Mononuclear cell (primary cell): ENCODE data around the gene IFNL4. TPM values are rescaled to one million over a fixed set of nuclear protein-coding genes. Genes with fewer than 3 reads are reported as not detected.

Source experiments
- H3K27me3 ChIP-seq: 2 replicates; pipeline ENCODE4 v1.6.0; 2011; ENCODE audit warnings: low read length, control low read depth; ENCODE audit not compliant: insufficient read depth
- H3K4me1 ChIP-seq: 2 replicates; pipeline ENCODE4 v1.5.1; 2011; ENCODE audit warnings: mild to moderate bottlenecking, low read length, control low read depth; ENCODE audit not compliant: insufficient read depth
- H3K4me3 ChIP-seq: 2 replicates; pipeline ENCODE4 v1.5.1; 2011; ENCODE audit warnings: mild to moderate bottlenecking, low read length, moderate library complexity
- H3K9me3 ChIP-seq: 2 replicates; pipeline ENCODE4 v1.5.1; 2011; ENCODE audit warnings: low read depth, mild to moderate bottlenecking, control low read depth, low read length
- total RNA-seq: library from RNA; depleted of rRNA; stranded (reverse); fragments of >200 nt; gene quantifications from one replicate; pipeline ENCODE4 v1.2.3, GENCODE V29; 2012

IFNL4 gene
- total RNA-seq, 1 donor: 0.10 TPM

DNA sequence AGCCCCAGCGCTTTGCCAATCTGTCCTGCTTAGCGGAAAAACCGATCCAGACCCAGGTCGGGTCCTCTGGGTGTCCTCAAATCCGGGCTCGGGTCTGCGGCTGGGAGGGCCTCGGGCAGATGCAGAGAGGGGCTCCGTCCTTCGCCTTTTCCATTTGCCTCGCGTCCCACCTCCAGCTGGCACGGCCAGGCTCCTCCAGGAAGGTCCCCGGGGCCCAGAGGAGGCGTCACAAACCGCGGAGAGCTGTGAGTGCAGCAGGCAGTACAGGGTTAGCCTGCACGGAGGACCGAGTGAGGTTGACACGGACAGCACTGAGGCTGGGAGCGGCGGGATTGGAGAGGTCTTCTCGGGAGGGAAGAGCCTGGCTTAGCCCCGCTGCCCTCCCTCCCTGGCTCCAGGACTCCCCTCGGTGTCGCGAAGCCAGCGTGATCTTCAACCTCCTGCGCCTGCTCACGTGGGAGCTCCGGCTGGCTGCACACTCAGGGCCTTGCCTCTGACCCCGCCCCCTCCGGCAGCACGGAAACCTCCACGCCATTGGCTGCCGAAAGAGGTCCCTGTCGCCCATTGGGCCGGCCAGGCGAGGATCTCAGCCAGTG lies 16.8 kb upstream of the IFNL4 start:
- Histone ChIP-seq H3K4me1 (peaks cover 4% of the 10 kb centered on the region), H3K4me3 (no peak overlapping the region), H3K9me3 (no peaks in the 10 kb centered on the region), H3K27me3 (peaks cover 39% of the 10 kb centered on the region)

DNA sequence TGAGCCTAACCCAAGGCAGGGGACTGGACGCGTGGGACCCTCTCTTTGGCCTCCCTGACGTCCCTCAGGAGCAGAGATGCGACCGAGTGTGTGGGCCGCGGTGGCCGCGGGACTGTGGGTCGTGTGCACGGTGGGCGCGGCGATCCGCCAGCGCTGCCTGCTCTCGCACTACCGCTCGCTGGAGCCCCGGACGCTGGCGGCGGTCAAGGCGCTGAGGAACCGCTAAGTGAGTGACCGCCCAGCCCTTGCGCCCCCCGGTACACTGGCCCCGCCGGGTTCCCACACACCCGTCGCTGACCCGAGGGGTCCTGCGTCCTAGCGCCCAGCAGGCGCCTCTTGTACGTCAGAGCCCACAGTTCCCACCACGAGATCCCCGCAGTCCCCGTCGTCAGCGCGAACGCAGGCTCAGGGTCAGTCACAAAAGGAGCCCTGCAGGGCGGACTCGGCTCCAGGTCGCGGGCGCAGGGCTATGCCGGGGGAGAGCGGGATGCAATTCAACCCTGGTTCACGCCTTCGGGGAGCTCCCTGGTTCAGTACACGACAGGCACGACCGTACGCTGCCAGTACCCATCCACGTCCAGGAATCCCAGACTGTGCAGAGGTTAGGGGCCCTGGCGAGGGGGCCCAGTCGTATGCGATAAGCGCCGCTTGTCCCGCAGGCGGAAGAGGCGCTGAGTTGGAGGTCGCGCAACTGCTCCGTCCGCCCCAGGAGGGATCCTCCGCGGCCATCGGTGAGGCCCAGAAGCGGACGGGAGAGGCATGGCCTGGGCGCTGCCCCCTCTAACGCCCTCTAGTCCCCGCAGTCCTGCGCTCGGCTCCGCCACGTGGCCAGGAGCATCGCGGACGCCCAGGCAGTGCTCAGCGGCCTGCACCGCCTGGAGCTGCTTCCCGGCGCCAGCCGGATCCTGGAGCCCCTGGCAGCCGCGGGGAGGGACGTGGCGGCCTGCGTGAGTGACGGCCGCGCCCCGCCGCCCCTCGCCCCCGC lies 15.9 kb upstream of the IFNL4 start:
- no peaks in the 10 kb centered on the region for H3K9me3 ChIP-seq
- no peak overlapping the region for H3K4me3 ChIP-seq
- H3K4me1 ChIP-seq: peaks cover 4% of the 10 kb centered on the region
- peaks cover 39% of the 10 kb centered on the region for H3K27me3 ChIP-seq

DNA sequence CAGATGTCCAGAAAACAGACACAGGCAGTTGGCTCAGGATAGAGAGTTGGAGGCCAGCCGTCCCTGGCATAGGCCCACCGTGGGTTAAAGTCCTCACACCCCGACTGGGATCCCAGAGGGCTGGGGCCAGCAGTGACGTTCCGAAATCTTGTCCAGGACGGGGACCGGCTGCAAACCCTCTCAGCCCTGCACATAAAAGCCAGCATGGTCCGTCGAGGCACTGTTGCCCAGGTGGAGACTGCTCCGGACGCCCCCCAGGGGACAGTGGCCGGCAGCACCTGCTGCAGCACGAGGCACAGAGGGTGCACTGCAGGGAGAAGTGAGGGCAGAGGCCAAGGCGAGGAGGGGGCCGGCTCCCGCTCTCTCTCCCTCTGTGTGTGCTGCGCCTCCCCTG lies 15.3 kb upstream of the IFNL4 start:
- Histone ChIP-seq H3K4me3 (no peak overlapping the region), H3K4me1 (peaks cover 4% of the 10 kb centered on the region), H3K9me3 (no peaks in the 10 kb centered on the region)

DNA sequence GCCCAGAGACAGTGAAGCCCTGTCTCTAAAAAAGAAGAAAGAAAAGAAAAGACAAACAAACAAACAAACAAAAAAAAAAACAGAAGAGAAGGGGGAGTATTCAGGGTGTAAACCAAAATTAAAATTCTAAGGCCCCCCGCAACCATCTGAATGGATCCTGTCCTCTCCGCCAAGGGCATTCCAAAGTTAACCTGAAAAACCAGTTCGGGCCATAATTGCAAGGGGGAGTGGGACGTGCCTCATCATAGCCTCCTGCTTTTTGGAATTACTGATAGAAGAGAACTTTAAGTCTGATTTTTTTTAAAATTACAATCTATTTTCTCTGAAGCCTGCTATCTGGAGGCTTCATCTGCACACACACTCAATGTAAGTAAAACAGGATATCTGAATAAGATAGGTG lies 13.8 kb upstream of the IFNL4 start:
- Histone ChIP-seq H3K4me3 (no peak overlapping the region), H3K9me3 (no peaks in the 10 kb centered on the region), H3K27me3 (peaks cover 39% of the 10 kb centered on the region), H3K4me1 (peaks cover 4% of the 10 kb centered on the region)

More for the DNA sequence above, 15.3 kb upstream of the IFNL4 start:
- H3K27me3 ChIP-seq: peaks cover 39% of the 10 kb centered on the region

DNA sequence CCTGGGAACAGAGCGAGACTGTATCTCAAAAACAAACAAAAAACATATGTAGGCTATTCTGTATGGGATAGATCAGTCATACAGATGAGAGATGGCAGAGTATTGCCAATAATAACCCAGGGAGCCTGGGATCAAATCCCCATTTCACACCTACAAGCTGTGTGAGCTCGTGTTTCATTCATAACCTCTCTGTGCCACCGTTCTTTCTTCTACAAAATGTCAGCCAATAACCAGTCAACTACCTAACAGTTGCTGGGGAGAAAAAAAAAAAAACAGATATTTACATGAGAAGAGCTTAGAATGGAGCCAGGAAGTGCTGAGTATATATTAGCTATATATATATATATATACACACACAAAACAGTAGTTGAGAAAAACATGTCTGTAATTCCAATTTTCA lies 13.0 kb upstream of the IFNL4 start:
- no peaks in the 10 kb centered on the region for H3K9me3 ChIP-seq
- H3K4me3 ChIP-seq: no peak overlapping the region
- peaks cover 39% of the 10 kb centered on the region for H3K27me3 ChIP-seq
- peaks cover 4% of the 10 kb centered on the region for H3K4me1 ChIP-seq

DNA sequence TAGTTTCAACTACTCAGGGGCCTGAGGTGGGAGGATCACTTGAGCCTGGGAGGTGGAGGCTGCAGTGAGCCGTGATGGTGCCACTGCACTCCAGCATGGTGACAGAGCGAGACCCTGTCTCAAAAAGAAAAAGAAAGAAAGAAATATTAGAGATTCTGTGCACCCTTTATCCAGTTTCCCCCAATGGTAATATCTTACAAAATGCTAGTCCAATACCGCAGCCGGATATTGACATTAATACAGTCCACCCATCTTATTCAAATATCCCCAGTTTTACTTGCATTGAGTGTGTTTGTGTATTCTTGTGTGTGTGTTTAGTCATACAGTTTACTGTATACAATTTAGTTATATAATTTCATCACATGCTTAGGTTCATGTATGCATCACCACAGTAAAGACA lies 8.6 kb upstream of the IFNL4 start:
- H3K27me3 ChIP-seq: peaks cover 8% of the 10 kb centered on the region
- no peaks in the 10 kb centered on the region for H3K9me3 ChIP-seq
- H3K4me1 ChIP-seq: no peaks in the 10 kb centered on the region
- no peak overlapping the region for H3K4me3 ChIP-seq

DNA sequence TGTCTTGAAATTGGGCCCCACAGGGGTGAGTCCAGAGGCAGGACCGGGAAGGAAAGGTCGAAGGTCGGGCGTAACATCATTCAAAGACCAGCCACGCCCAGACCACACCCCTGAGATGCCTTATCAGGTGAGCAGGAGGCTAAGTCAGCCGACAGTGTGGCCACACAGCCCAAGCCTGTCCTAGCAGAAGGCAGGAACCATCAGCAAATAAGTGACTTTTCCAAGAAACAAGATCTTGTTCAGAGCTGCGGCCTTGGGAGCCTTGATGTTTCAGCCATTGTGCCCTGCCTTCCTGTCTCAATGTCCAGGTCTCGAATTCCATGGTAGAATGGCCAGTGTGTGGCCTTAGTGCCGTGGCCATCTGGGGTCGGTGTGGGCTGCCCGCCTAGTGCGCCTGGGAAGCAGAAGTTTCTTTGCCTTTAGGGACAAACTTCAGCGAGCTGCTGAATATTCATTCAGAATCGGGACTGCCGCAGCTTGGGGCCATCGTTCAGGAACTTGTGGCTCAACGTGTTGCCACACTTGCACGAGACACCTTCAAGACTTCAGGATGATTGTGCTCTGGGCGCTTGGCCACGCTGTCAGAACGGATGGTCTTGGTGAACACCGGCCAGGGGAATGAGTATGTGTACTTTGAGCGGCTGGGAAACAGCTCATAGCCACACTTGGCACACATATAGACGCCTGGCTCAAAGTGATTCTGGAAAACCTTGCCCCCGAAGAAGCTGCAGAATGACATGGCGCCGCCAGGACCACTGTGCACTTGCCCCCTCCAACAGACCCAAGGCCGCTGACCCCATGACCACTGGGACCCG lies 6.1 kb upstream of the IFNL4 start:
- H3K4me3 ChIP-seq: no peak overlapping the region
- H3K9me3 ChIP-seq: no peaks in the 10 kb centered on the region
- H3K27me3 ChIP-seq: no peaks in the 10 kb centered on the region
- no peaks in the 10 kb centered on the region for H3K4me1 ChIP-seq

DNA sequence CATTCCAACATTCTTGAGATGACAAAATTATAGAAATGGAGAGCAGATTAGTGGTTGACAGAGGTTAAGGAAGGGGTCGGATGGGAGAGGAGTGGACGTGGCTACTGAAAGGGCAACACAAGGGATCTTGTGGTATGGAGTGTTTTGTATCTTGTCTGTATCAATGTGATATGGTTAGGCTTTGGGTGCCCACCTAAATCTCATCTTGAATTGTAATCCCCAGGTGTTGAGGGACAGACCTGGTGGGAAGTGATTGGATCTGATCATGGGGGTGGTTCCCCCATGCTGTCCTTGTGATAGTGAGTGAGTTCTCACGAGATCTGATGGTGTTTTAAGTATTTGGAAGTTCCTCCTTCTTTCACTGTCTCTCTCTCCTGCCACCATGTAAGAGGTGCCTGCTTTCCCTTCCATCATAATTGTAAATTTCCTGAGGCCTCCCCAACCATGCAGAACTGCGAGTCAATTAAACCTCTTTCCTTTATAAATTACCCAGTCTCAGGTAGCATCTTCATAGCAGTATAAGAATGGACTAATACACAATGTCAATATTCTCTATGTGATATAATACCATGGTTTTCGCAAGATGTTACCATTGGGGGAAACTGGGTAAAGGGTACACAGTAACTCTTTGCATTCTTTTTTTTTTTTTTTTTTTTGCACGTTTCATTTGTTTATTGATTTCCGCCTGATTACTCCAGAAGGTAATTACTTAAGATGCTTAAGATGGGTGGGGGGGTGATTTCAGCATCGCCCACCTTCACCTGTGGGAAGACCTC lies 4.9 kb upstream of the IFNL4 start:
- H3K4me3 ChIP-seq: no peak overlapping the region
- H3K4me1 ChIP-seq: no peaks in the 10 kb centered on the region
- no peaks in the 10 kb centered on the region for H3K27me3 ChIP-seq
- no peaks in the 10 kb centered on the region for H3K9me3 ChIP-seq

DNA sequence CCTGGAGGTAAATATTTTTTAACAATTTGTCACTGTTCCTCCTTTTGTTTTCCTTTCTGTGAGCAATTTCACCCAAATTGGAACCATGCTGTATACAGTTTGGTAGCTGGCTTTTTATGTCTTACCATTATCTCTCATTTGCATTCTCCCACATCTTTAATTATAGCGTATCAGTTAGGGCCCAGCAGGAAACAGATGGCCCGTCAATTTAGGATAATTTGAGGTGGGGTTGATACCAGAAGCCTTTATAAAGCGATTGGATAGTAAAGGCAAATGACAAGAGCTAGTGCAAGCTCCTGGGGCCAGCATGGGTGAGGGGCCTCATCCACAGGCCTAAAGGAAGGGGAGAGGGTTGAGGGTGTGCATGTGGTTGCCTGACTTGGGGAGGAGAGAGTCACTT lies 3.8 kb upstream of the IFNL4 start:
- Histone ChIP-seq H3K4me1 (no peaks in the 10 kb centered on the region), H3K27me3 (peaks cover 9% of the 10 kb centered on the region), H3K9me3 (no peaks in the 10 kb centered on the region), H3K4me3 (no peak overlapping the region)

DNA sequence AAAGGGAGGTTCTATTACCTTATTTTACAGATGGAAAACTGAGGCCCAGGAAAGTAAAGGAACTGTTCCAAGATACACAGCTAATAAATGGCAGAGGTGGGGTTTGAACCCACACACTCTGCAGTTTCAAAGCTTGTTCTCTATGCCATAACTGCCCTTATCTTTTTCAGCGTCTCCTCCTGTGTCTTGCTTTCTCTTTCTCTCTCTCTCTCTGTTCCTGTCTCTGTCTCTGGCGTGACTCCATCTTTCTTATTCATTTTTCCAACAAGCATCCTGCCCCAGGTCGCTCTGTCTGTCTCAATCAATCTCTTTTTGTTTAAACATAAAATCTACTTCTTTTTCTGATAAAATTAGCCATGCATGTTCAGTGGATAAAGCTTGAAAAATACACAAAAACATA lies 3.2 kb upstream of the IFNL4 start:
- H3K4me1 ChIP-seq: no peaks in the 10 kb centered on the region
- peaks cover 9% of the 10 kb centered on the region for H3K27me3 ChIP-seq
- no peak overlapping the region for H3K4me3 ChIP-seq
- H3K9me3 ChIP-seq: no peaks in the 10 kb centered on the region

DNA sequence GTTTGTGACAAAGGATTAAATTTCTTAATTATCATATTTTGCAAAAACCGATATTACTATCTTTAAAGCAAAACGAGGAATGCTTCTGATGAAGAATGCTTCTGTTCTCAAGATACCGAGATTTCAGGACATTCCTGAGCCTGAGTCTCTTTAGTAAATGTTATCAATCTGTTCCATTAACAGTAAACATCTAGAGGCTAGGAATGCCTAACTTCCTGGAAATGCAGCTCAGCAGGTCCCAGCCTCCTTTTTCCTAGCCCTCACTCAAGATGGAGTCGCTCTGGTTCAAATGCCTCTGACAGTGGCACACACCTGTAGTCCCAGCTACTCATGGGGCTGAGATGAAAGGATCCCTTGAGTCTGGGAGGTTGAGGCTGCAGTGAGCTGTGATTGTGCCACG lies 2.4 kb upstream of the IFNL4 start:
- Histone ChIP-seq H3K27me3 (peaks cover 9% of the 10 kb centered on the region), H3K4me3 (no peak overlapping the region), H3K4me1 (no peaks in the 10 kb centered on the region), H3K9me3 (no peaks in the 10 kb centered on the region)

DNA sequence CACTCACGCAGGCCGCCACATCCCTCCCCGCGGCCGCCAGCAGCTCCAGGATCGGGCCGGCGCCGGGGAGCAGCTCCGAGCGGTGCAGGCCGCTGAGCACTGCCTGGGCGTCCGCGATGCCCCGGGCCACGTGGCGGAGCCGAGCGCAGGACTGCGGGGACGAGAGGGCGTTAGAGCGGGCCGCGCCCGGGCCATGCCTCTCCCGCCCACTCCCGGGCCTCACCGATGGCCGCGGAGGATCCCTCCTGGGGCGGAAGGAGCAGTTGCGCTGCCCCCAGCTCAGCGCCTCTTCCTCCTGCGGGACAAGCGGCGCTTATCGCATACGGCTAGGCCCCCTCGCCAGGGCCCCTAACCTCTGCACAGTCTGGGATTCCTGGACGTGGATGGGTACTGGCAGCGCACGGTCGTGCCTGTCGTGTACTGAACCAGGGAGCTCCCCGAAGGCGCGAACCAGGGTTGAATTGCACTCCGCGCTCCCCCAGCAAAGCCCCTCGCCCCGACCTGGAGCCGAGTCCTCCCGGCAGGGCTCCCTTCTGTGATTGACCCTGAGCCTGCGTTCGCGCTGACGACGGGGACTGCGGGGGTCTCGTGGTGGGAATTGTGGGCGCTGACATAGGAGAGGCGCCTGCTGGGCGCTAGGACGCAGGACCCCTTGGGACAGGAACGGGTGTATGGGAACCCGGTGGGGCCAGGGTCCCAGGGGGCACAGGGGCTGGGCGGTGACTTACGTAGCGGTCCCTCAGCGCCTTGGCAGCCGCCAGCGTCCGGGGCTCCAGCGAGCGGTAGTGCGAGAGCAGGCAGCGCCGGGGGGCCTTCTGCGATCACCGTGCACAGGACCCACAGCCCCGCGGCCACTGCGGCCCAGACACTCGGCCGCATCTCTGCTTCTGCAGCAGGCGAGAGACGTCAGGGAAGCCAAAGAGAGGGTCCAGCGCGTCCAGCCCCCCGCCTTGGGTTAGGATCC lies 673 bp downstream of the IFNL4 start:
- peaks cover 9% of the 10 kb centered on the region for H3K27me3 ChIP-seq
- H3K9me3 ChIP-seq: no peaks in the 10 kb centered on the region
- H3K4me3 ChIP-seq: no peak overlapping the region
- H3K4me1 ChIP-seq: no peaks in the 10 kb centered on the region

DNA sequence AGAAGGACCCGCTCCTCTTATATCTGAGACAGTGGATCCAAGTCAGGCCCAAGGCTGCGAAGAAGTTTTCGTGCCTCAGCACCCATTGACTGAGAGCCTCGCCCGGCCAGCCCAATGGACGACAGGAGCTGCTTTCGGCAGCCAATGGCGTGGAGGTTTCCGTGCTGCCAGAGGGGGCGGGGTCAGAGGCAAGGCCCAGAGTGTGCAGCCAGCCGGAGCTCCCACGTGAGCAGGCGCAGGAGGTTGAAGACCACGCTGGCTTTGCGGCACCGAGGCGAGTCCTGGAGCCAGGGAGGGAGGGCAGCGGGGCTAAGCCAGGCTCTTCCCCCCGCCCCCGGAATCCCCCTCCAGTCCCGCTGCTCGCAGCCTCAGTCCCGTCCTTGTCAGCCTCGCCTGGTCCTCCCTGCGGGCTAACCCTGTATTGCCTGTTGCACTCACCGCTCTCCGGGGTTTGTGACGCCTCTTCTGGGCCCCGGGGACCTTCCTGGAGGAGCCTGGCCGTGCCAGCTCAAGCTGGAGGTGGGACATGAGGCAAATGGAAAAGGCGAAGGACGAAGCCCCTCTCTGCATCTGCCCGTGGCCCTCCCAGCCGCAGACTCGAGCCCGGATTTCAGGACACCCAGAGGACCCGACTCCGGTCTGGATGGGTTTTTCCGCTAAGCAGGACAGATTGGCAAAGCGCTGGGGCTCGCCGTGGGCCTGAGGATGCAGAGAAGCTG lies 1.5 kb downstream of the IFNL4 start:
- H3K4me3 ChIP-seq: no peak overlapping the region
- no peaks in the 10 kb centered on the region for H3K9me3 ChIP-seq
- peaks cover 9% of the 10 kb centered on the region for H3K27me3 ChIP-seq
- no peaks in the 10 kb centered on the region for H3K4me1 ChIP-seq
